Gastrocnemius medialis (tissue), 4 donors: ENCODE data around the gene HGFAC. TPM values are rescaled to one million over a fixed set of nuclear protein-coding genes. Genes with fewer than 3 reads are reported as not detected.

Experiments
- ATAC-seq, 2 donors: fragments of 150-250 bp; one replicate each; pipeline ENCODE4 v1.9.1; 2016
- DNase-seq, 2 donors: peaks; one replicate each; pipeline ENCODE4 v3.0.0-alpha.2; 2019
- H3K27ac ChIP-seq, 4 donors: fragments of 200-600 bp; sonication (generic); 1 replicate in 1 of 4; 2 replicates in 3 of 4; pipeline ENCODE4 v1.5.1; 2016 to 2018; ENCODE audit warnings: mild to moderate bottlenecking in 2 of 4, moderate library complexity in 1 of 4
- H3K27me3 ChIP-seq, 3 donors: fragments of 200-600 bp; sonication (generic) in 2 of 3; 1 replicate in 1 of 3; 2 replicates in 2 of 3; pipeline versions ENCODE4 v1.5.1 to v1.6.0; 2016 to 2019; ENCODE audit warnings: mild to moderate bottlenecking in 1 of 3, moderate library complexity in 1 of 3
- H3K36me3 ChIP-seq, 2 donors: fragments of 200-600 bp; sonication (generic) in 1 of 2; one replicate each; pipeline ENCODE4 v1.5.1; 2017 to 2018
- H3K4me1 ChIP-seq, 2 donors: fragments of 200-600 bp; sonication (generic) in 1 of 2; one replicate each; pipeline ENCODE4 v1.5.1; 2016 to 2017; ENCODE audit warnings: mild to moderate bottlenecking in 2 of 2
- H3K4me3 ChIP-seq, 4 donors: fragments of 200-600 bp; sonication (generic) in 3 of 4; 1 replicate in 1 of 4; 2 replicates in 3 of 4; pipeline ENCODE4 v1.5.1; 2016 to 2019; ENCODE audit warnings: mild to moderate bottlenecking in 2 of 4
- H3K9me3 ChIP-seq, 3 donors: fragments of 200-600 bp; sonication (generic) in 2 of 3; 1 replicate in 1 of 3; 2 replicates in 2 of 3; pipeline ENCODE4 v1.5.1; 2016 to 2019
- POLR2A ChIP-seq, 2 donors: fragments of 450-650 bp; IDR thresholded peaks; one replicate each; pipeline ENCODE4 v1.6.1; 2017; ENCODE audit warnings: antibody characterized with exemption in 2 of 2, mild to moderate bottlenecking in 2 of 2, moderate library complexity in 2 of 2
- in situ Hi-C, 4 donors: fragments of 200-750 bp; cut with MboI; loops; one replicate each; pipeline versions ENCODE4 v1.15.0 to v1.8.0; 2017; ENCODE audit warnings: low sequenced_read_pairs in 4 of 4
- intact Hi-C: fragments of 100-400 bp; cut with DNase I; formaldehyde crosslinking; loops from one replicate; pipeline ENCODE4 v1.15.1; 2023; ENCODE audit warnings: low total_unique reads
- total RNA-seq, 4 donors: library from RNA; depleted of rRNA; stranded (reverse); fragments of >200 nt; gene quantifications; one replicate each; pipeline versions ENCODE4 v1.1.0 to v1.2.3, GENCODE V29; 2016
- TF ChIP-seq, protein P1 (sequence below), 5 experiments: fragments of 450-650 bp in 3 of 5; fragments of 200-600 bp in 2 of 5; sonication (generic) in 2 of 5; IDR thresholded peaks in 4 of 5; conservative IDR thresholded peaks in 1 of 5; 1 replicate in 4 of 5; 2 replicates in 1 of 5; pipeline ENCODE4 v1.5.1; 2016 to 2019; ENCODE audit warnings: antibody characterized with exemption in 5 of 5, mild to moderate bottlenecking in 3 of 5, moderate library complexity in 3 of 5

Gene HGFAC
- total RNA-seq, 4 donors from 2014 or later, result 0.20 to 0.68 (median 0.59) TPM

GRCh38 chr4:3411676-3412075 lies 30.1 kb upstream of the HGFAC start:
- peak in 1 of 2 donors; percentile 4 for DNase-seq

GRCh38 chr4:3412257-3413020 lies 29.3 kb upstream of the HGFAC start:
- in situ Hi-C loops (no loop called here), intact Hi-C loops (no loop called here)
- peaks cover 0 to 20% of the 10 kb centered on the region in 2 donors for H3K36me3 ChIP-seq
- ATAC-seq (no peak), DNase-seq (peak in 1 of 2 donors; percentile 5)
- H3K4me3 ChIP-seq, result no peak overlapping the region
- TF ChIP-seq POLR2A (IDR thresholded peaks at IDR 0.05), result no peak
- TF ChIP-seq, protein P1, sequence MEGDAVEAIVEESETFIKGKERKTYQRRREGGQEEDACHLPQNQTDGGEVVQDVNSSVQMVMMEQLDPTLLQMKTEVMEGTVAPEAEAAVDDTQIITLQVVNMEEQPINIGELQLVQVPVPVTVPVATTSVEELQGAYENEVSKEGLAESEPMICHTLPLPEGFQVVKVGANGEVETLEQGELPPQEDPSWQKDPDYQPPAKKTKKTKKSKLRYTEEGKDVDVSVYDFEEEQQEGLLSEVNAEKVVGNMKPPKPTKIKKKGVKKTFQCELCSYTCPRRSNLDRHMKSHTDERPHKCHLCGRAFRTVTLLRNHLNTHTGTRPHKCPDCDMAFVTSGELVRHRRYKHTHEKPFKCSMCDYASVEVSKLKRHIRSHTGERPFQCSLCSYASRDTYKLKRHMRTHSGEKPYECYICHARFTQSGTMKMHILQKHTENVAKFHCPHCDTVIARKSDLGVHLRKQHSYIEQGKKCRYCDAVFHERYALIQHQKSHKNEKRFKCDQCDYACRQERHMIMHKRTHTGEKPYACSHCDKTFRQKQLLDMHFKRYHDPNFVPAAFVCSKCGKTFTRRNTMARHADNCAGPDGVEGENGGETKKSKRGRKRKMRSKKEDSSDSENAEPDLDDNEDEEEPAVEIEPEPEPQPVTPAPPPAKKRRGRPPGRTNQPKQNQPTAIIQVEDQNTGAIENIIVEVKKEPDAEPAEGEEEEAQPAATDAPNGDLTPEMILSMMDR (IDR thresholded peaks at IDR 0.05 in 4 of 5, conservative IDR thresholded peaks at IDR 0.05 in 1 of 5), result no peak
- no peaks in the 10 kb centered on the region for H3K9me3 ChIP-seq
- H3K27me3 ChIP-seq, result no peaks in the 10 kb centered on the region
- no peaks in the 10 kb centered on the region for H3K4me1 ChIP-seq
- H3K27ac ChIP-seq, result no peak overlapping the region

More at GRCh38 chr4:3411676-3412075, 30.1 kb upstream of the HGFAC start:
- no peaks in the 10 kb centered on the region for H3K9me3 ChIP-seq
- H3K36me3 ChIP-seq, result peaks cover 0 to 12% of the 10 kb centered on the region in 2 donors
- H3K27me3 ChIP-seq, result no peaks in the 10 kb centered on the region
- TF ChIP-seq POLR2A (IDR thresholded peaks at IDR 0.05), result no peak
- TF ChIP-seq, protein P1 (IDR thresholded peaks at IDR 0.05 in 4 of 5, conservative IDR thresholded peaks at IDR 0.05 in 1 of 5), result no peak
- intact Hi-C loops, result no loop called here
- H3K4me3 ChIP-seq, result no peak overlapping the region
- no peak for ATAC-seq
- H3K27ac ChIP-seq, result no peak overlapping the region
- no peaks in the 10 kb centered on the region for H3K4me1 ChIP-seq
- in situ Hi-C loops, result no loop called here

GRCh38 chr4:3413217-3413671 lies 28.5 kb upstream of the HGFAC start:
- H3K4me3 ChIP-seq, result no peak overlapping the region
- no peak overlapping the region for H3K27ac ChIP-seq
- DNase-seq (peak in 1 of 2 donors; percentile 7), ATAC-seq (no peak)
- H3K9me3 ChIP-seq, result no peaks in the 10 kb centered on the region
- no peaks in the 10 kb centered on the region for H3K27me3 ChIP-seq
- TF ChIP-seq POLR2A (IDR thresholded peaks at IDR 0.05), result no peak
- TF ChIP-seq, protein P1 (IDR thresholded peaks at IDR 0.05 in 4 of 5, conservative IDR thresholded peaks at IDR 0.05 in 1 of 5), result no peak
- intact Hi-C loops (no loop called here), in situ Hi-C loops (no loop called here)
- H3K4me1 ChIP-seq, result no peaks in the 10 kb centered on the region
- peaks cover 0 to 24% of the 10 kb centered on the region in 2 donors for H3K36me3 ChIP-seq

DNA sequence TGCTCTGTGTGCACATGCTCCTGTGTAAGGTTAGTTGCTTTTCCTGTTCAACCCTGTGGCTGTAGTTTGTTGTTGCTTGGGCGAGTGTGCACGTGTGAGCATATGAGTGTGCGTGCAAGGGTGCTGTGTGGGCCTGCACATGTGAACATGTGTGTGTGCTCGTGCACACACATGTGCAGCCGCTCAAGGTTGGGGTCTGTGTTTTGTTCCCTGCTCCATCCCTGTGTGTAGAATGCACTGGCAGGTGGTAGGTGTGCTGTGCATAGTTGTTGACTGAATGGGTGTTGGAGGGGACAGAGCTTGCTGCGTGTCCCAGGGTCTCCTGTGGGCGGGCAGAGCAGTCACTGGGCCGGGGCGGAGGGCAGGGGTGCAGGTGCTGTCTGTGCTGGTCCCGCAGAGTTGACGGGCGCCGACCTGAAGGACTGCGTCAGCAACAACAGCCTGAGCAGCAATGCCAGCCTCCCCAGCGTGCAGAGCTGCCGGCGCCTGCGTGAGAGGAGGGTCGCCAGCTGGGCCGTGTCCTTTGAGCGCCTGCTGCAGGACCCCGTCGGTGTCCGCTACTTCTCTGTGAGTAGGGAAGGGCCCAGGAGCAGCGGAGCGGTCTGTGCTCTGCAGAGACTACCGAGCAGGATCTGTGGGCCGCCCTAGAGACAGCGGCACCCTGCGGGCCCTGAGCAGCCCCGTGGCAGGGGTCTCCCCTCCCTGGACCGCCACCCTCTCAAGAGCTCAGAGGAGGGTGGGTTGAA lies 27.9 kb upstream of the HGFAC start:
- DNase-seq (peak in 1 of 2 donors; percentile 8), ATAC-seq (no peak)
- Histone ChIP-seq H3K27ac (no peak overlapping the region), H3K27me3 (no peaks in the 10 kb centered on the region), H3K36me3 (peaks cover 0 to 24% of the 10 kb centered on the region in 2 donors), H3K4me1 (no peaks in the 10 kb centered on the region), H3K9me3 (no peaks in the 10 kb centered on the region), H3K4me3 (no peak overlapping the region)
- TF ChIP-seq, protein P1 (IDR thresholded peaks at IDR 0.05 in 4 of 5, conservative IDR thresholded peaks at IDR 0.05 in 1 of 5), result no peak
- no peak for TF ChIP-seq POLR2A (IDR thresholded peaks at IDR 0.05)
- intact Hi-C loops (no loop called here), in situ Hi-C loops (no loop called here)
